A549 (cell line): ENCODE results near the gene FEZF1.

ENCODE experiments used
- MYC ChIP-seq: IDR thresholded peaks from 2 replicates; pipeline ENCODE4 v1.6.1; 2012; ENCODE audit warnings: mild to moderate bottlenecking, inconsistent platforms, low read length, improper control_type of control experiment, borderline replicate concordance
- POLR2A ChIP-seq: IDR thresholded peaks from 2 replicates; pipeline ENCODE4 v1.6.1; 2012; ENCODE audit warnings: mild to moderate bottlenecking, low read length
- ZC3H11A ChIP-seq: fragments of 450-650 bp; IDR thresholded peaks from 2 replicates; pipeline ENCODE4 v1.6.1; 2014; ENCODE audit warnings: antibody characterized with exemption, mild to moderate bottlenecking
- TF ChIP-seq, protein P1 (sequence below): fragments of >200 bp; sonication (Bioruptor Twin); formaldehyde crosslinking; IDR thresholded peaks from 3 replicates; pipeline ENCODE4 v1.5.1; 2016
- TF ChIP-seq, protein P2 (sequence below): IDR thresholded peaks from 2 replicates; pipeline ENCODE4 v1.6.1; 2012
- TF ChIP-seq, protein P3 (sequence below): fragments of 150-350 bp; IDR thresholded peaks from 2 replicates; pipeline ENCODE4 v1.6.1; 2014; ENCODE audit warnings: low read depth, mild to moderate bottlenecking, low read length
- TF ChIP-seq, protein P4 (sequence below): fragments of 450-650 bp; IDR thresholded peaks from 2 replicates; pipeline ENCODE4 v1.6.1; 2014; ENCODE audit warnings: antibody characterized with exemption

DNA sequence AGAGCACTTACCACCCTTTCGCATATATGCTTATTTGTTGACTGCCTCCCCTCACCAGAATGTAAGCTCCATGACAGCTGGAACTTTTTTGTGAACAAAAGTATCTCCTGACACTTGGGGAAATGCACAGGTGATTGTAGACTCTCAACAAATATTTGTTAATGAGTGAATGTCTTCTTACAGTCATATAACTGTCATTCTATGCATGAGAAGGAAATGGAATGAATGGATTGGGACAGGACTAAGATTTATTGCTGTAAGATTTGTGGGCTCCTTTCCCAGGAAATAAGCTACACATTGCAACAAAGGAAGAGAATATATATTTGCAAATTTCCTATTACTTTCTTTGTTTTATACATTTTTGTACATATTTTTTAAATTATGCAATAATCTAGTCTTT, 48.5 kb downstream of the FEZF1 start:
- TF ChIP-seq, protein P1, sequence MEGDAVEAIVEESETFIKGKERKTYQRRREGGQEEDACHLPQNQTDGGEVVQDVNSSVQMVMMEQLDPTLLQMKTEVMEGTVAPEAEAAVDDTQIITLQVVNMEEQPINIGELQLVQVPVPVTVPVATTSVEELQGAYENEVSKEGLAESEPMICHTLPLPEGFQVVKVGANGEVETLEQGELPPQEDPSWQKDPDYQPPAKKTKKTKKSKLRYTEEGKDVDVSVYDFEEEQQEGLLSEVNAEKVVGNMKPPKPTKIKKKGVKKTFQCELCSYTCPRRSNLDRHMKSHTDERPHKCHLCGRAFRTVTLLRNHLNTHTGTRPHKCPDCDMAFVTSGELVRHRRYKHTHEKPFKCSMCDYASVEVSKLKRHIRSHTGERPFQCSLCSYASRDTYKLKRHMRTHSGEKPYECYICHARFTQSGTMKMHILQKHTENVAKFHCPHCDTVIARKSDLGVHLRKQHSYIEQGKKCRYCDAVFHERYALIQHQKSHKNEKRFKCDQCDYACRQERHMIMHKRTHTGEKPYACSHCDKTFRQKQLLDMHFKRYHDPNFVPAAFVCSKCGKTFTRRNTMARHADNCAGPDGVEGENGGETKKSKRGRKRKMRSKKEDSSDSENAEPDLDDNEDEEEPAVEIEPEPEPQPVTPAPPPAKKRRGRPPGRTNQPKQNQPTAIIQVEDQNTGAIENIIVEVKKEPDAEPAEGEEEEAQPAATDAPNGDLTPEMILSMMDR: no peak
- TF ChIP-seq ZC3H11A (no peak), POLR2A (no peak), MYC (no peak)
- TF ChIP-seq, protein P2, sequence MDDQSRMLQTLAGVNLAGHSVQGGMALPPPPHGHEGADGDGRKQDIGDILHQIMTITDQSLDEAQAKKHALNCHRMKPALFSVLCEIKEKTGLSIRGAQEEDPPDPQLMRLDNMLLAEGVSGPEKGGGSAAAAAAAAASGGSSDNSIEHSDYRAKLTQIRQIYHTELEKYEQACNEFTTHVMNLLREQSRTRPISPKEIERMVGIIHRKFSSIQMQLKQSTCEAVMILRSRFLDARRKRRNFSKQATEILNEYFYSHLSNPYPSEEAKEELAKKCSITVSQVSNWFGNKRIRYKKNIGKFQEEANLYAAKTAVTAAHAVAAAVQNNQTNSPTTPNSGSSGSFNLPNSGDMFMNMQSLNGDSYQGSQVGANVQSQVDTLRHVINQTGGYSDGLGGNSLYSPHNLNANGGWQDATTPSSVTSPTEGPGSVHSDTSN: no peak
- TF ChIP-seq, protein P3, sequence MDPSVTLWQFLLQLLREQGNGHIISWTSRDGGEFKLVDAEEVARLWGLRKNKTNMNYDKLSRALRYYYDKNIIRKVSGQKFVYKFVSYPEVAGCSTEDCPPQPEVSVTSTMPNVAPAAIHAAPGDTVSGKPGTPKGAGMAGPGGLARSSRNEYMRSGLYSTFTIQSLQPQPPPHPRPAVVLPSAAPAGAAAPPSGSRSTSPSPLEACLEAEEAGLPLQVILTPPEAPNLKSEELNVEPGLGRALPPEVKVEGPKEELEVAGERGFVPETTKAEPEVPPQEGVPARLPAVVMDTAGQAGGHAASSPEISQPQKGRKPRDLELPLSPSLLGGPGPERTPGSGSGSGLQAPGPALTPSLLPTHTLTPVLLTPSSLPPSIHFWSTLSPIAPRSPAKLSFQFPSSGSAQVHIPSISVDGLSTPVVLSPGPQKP: no peak
- TF ChIP-seq, protein P4, sequence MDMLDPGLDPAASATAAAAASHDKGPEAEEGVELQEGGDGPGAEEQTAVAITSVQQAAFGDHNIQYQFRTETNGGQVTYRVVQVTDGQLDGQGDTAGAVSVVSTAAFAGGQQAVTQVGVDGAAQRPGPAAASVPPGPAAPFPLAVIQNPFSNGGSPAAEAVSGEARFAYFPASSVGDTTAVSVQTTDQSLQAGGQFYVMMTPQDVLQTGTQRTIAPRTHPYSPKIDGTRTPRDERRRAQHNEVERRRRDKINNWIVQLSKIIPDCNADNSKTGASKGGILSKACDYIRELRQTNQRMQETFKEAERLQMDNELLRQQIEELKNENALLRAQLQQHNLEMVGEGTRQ: no peak
